ENCODE measurements around the gene HECTD4.
"Not testable (repeated sequence)": the region's sequence is repeated elsewhere in the genome, so short reads cannot be mapped to it uniquely, and the experiment has no call there.

Gene HECTD4

GRCh38 chr12:112111931-112112330 is 270.3 kb downstream of the HECTD4 start:
- Histone ChIP-seq H3K4me3 (ENCODE audit: low read depth, low read length, poor library complexity, severe bottlenecking) (no peak overlapping the region), H3K9ac (ENCODE audit: low read length) (no peak overlapping the region), H3K36me3 (ENCODE audit: insufficient read depth, low read length) (0 out of 2 replicates have a peak, but pooled peaks cover 3% of the 10 kb centered on the region), H3K27me3 (ENCODE audit: insufficient read depth, low read length) (no peaks in the 10 kb centered on the region), H3K27ac (ENCODE audit: low read depth, low read length, poor library complexity, severe bottlenecking) (no peak overlapping the region), H3K4me1 (ENCODE audit: insufficient read depth, low read length, severe bottlenecking) (peaks cover 30% of the 10 kb centered on the region), H3K4me2 (ENCODE audit: low read length) (no peak overlapping the region), H3F3A (ENCODE audit: insufficient read depth, low read length) (no peaks in the 10 kb centered on the region), H3K9me3 (ENCODE audit: low read length) (no peaks in the 10 kb centered on the region), H3K79me2 (ENCODE audit: insufficient read depth, low read length) (peaks cover 21% of the 10 kb centered on the region), H2AFZ (ENCODE audit: low read length) (no peak overlapping the region), H3K9me2 (ENCODE audit: low read depth, low read length) (no peaks in the 10 kb centered on the region), H4K20me1 (ENCODE audit: insufficient read depth, low read length) (no peaks in the 10 kb centered on the region)
- TF ChIP-seq EZH2 (IDR thresholded peaks at IDR 0.05; ENCODE audit: borderline replicate concordance, low read length): no peak
- no peak for TF ChIP-seq CTCF (IDR thresholded peaks at IDR 0.05; ENCODE audit: low read length)

- Histone ChIP-seq H3K4me1 (ENCODE audit: insufficient read depth, low read length, severe bottlenecking) (peaks cover 30% of the 10 kb centered on the region), H3K79me2 (ENCODE audit: insufficient read depth, low read length) (peaks cover 30% of the 10 kb centered on the region)
- not testable (repeated sequence) for H3K4me3 ChIP-seq (ENCODE audit: low read depth, low read length, poor library complexity, severe bottlenecking); H3K9me3 ChIP-seq (ENCODE audit: low read length); H3K27me3 ChIP-seq (ENCODE audit: insufficient read depth, low read length); H3K27ac ChIP-seq (ENCODE audit: low read depth, low read length, poor library complexity, severe bottlenecking); H4K20me1 ChIP-seq (ENCODE audit: insufficient read depth, low read length); H3K4me2 ChIP-seq (ENCODE audit: low read length); H3K9me2 ChIP-seq (ENCODE audit: low read depth, low read length); H3F3A ChIP-seq (ENCODE audit: insufficient read depth, low read length); H2AFZ ChIP-seq (ENCODE audit: low read length); H3K9ac ChIP-seq (ENCODE audit: low read length); H3K36me3 ChIP-seq (ENCODE audit: insufficient read depth, low read length)
Observed at GRCh38 chr12:112110787-112111662, 271.2 kb downstream of the HECTD4 start.
